Neutrophil (primary cell): ENCODE measurements around the gene SCLY.

Experiments used
- H3K27ac ChIP-seq: fragments of 200-600 bp; sonication (generic); 2 replicates; pipeline ENCODE4 v1.5.1; 2016; ENCODE audit warnings: mild to moderate bottlenecking, moderate library complexity
- H3K27me3 ChIP-seq: fragments of 200-600 bp; sonication (generic); 2 replicates; pipeline ENCODE4 v1.6.0; 2016; ENCODE audit warnings: mild to moderate bottlenecking
- H3K36me3 ChIP-seq: fragments of 200-600 bp; sonication (generic); 2 replicates; pipeline ENCODE4 v1.5.1; 2017
- H3K4me1 ChIP-seq, 2 experiments: fragments of 200-600 bp in 1 of 2; sonication (generic) in 1 of 2; 1 replicate in 1 of 2; 2 replicates in 1 of 2; pipeline versions ENCODE4 v1.5.1 to v1.6.1; 2013 to 2016; ENCODE audit warnings: low read depth in 1 of 2, low read length in 1 of 2, mild to moderate bottlenecking in 1 of 2, moderate library complexity in 1 of 2; ENCODE audit not compliant: control insufficient read depth in 1 of 2, insufficient read depth in 1 of 2
- H3K4me3 ChIP-seq, 2 experiments: fragments of 200-600 bp in 1 of 2; sonication (generic) in 1 of 2; 1 replicate in 1 of 2; 2 replicates in 1 of 2; pipeline ENCODE4 v1.5.1; 2013 to 2016; ENCODE audit warnings: low read depth in 1 of 2, low read length in 1 of 2, mild to moderate bottlenecking in 1 of 2, moderate library complexity in 1 of 2
- H3K9me3 ChIP-seq: fragments of 200-600 bp; sonication (generic); 2 replicates; pipeline ENCODE4 v1.5.1; 2016
- CTCF ChIP-seq: fragments of 200-600 bp; sonication (generic); IDR thresholded peaks from 2 replicates; pipeline ENCODE4 v1.5.1; 2016; ENCODE audit warnings: antibody characterized with exemption

Gene SCLY

GRCh38 chr2:238137885-238138284 is 77.1 kb downstream of the SCLY start:
- Histone ChIP-seq H3K4me1 (peaks cover 6 to 9% of the 10 kb centered on the region in 2 experiments), H3K27me3 (no peaks in the 10 kb centered on the region), H3K36me3 (no peaks in the 10 kb centered on the region), H3K9me3 (no peaks in the 10 kb centered on the region), H3K4me3 (no peak overlapping the region), H3K27ac (no peak overlapping the region)
- no peak for TF ChIP-seq CTCF

GRCh38 chr2:238138331-238139195 is 77.8 kb downstream of the SCLY start, which contains the start of gene KLHL30:
TSS of gene KLHL30 (plus strand) at chr2:238138668. CDS start at chr2:238140755, 2,087 bp downstream.
- Histone ChIP-seq H3K27me3 (no peaks in the 10 kb centered on the region), H3K36me3 (no peaks in the 10 kb centered on the region), H3K4me3 (no peak within 1 kb of the TSS), H3K27ac (no peak within 1 kb of the TSS), H3K9me3 (no peaks in the 10 kb centered on the region), H3K4me1 (peaks cover 6 to 9% of the 10 kb centered on the region in 2 experiments)
- no peak for TF ChIP-seq CTCF

GRCh38 chr2:238139196-238140039 is 78.6 kb downstream of the SCLY start:
- peaks cover 6 to 9% of the 10 kb centered on the region in 2 experiments for H3K4me1 ChIP-seq
- H3K36me3 ChIP-seq = no peaks in the 10 kb centered on the region
- no peaks in the 10 kb centered on the region for H3K27me3 ChIP-seq
- peak; percentile 23 for TF ChIP-seq CTCF
- H3K27ac ChIP-seq = no peak overlapping the region
- no peak overlapping the region for H3K4me3 ChIP-seq
- no peaks in the 10 kb centered on the region for H3K9me3 ChIP-seq

- Histone ChIP-seq H3K36me3 (no peaks in the 10 kb centered on the region), H3K9me3 (no peaks in the 10 kb centered on the region), H3K27me3 (no peaks in the 10 kb centered on the region), H3K27ac (no peak overlapping the region), H3K4me3 (no peak overlapping the region), H3K4me1 (peaks cover 6 to 9% of the 10 kb centered on the region in 2 experiments)
- no peak for TF ChIP-seq CTCF
Observed at GRCh38 chr2:238140040-238140439, 79.2 kb downstream of the SCLY start.

- H3K27ac ChIP-seq = no peak overlapping the region
- no peak overlapping the region for H3K4me3 ChIP-seq
- H3K27me3 ChIP-seq = no peaks in the 10 kb centered on the region
- no peaks in the 10 kb centered on the region for H3K36me3 ChIP-seq
- no peaks in the 10 kb centered on the region for H3K9me3 ChIP-seq
- no peak for TF ChIP-seq CTCF
- H3K4me1 ChIP-seq = peaks cover 6 to 9% of the 10 kb centered on the region in 2 experiments
Observed at GRCh38 chr2:238140721-238141540, 80.1 kb downstream of the SCLY start.
